Inflammatory macrophage (primary cell): ENCODE data around the gene ALKAL2.
A peak's percentile ranks its signal among the peaks of the same experiment; 100 is the strongest.
"Not testable (repeated sequence)": the region's sequence is repeated elsewhere in the genome, so short reads cannot be mapped to it uniquely, and the experiment has no call there.

ENCODE experiments used
- DNase-seq, 2 donors: peaks; one replicate each; pipeline ENCODE4 v3.0.0-alpha.2; 2020 to 2022
- total RNA-seq, 18 experiments: gene quantifications; one replicate each; lab custom pipeline; 2026; ENCODE audit warnings: mixed read lengths in 6 of 18, inconsistent platforms in 2 of 18; lab: John Stamatoyannopoulos, UW

The ALKAL2 gene
- 0 to 0.13 (median 0) reads per million in 18 experiments for total RNA-seq

GRCh38 chr2:287911-288757 is at the start of gene ALKAL2:
TSS of gene ALKAL2 (minus strand) at chr2:288091. CDS start at chr2:287835, 256 bp downstream.
- DNase-seq: no peak

- not testable (repeated sequence) for DNase-seq
Measured at GRCh38 chr2:336949-337348, 49.1 kb upstream of the ALKAL2 start.

- no peak for DNase-seq
Measured at GRCh38 chr2:336360-336759, 48.5 kb upstream of the ALKAL2 start.

GRCh38 chr2:332592-332991 is 44.7 kb upstream of the ALKAL2 start:
- no peak for DNase-seq

- no peak for DNase-seq
Measured at GRCh38 chr2:328761-329160, 40.9 kb upstream of the ALKAL2 start.

GRCh38 chr2:323035-323434 is 35.1 kb upstream of the ALKAL2 start:
- DNase-seq: no peak

- DNase-seq: no peak
Measured at GRCh38 chr2:322326-322725, 34.4 kb upstream of the ALKAL2 start.

GRCh38 chr2:320561-320960 is 32.7 kb upstream of the ALKAL2 start:
- no peak for DNase-seq

- DNase-seq: no peak
Measured at GRCh38 chr2:319059-319600, 31.2 kb upstream of the ALKAL2 start.

- no peak for DNase-seq
Measured at GRCh38 chr2:317501-318424, 29.9 kb upstream of the ALKAL2 start.

GRCh38 chr2:316381-316780 is 28.5 kb upstream of the ALKAL2 start:
- no peak for DNase-seq

GRCh38 chr2:315925-316324 is 28.0 kb upstream of the ALKAL2 start:
- DNase-seq: not testable (repeated sequence)

- DNase-seq: no peak
Measured at GRCh38 chr2:314561-315336, 26.9 kb upstream of the ALKAL2 start.

- DNase-seq: no peak
Measured at GRCh38 chr2:313991-314390, 26.1 kb upstream of the ALKAL2 start.

GRCh38 chr2:310994-311393 is 23.1 kb upstream of the ALKAL2 start:
- no peak for DNase-seq

GRCh38 chr2:309954-310510 is 22.1 kb upstream of the ALKAL2 start:
- no peak for DNase-seq

GRCh38 chr2:309148-309953 is 21.5 kb upstream of the ALKAL2 start:
- no peak for DNase-seq

- DNase-seq: no peak
Measured at GRCh38 chr2:305366-305765, 17.5 kb upstream of the ALKAL2 start.

- DNase-seq: no peak
Measured at GRCh38 chr2:296354-296753, 8.5 kb upstream of the ALKAL2 start.

- no peak for DNase-seq
Measured at GRCh38 chr2:295090-295489, 7.2 kb upstream of the ALKAL2 start.

GRCh38 chr2:290090-290722 is 2.3 kb upstream of the ALKAL2 start:
- peak; percentile 25 to 46 for DNase-seq
